ENCODE data around the gene TAF1D. TPM values are rescaled to one million over a fixed set of nuclear protein-coding genes. Genes with fewer than 3 reads are reported as not detected.

Gene TAF1D
- total RNA-seq, 2 experiments from 2014 or later = 183 to 184 TPM

DNA sequence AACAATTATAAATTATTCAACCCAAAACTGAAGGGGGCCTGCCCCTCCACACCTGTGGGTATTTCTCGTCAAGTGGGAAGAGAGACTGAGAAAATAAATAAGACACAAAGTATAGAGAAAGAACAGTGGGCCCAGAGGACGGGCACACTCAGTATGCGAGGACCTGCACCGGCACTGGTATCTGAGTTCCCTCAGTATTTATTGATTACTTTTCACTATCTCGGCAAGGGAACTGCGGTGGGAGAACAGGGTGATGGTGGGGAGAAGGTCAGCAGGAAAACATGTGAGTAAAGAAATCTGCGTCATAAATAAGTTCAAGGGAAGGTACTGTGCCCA lies 3.3 kb upstream of the TAF1D start:
- ChIA-PET CTCF (no interaction called here), POLR2A (no interaction called here)
- peaks cover 18% of the 10 kb centered on the region for H3K4me1 Mint-ChIP-seq
- no peaks in the 10 kb centered on the region for H3K27me3 Mint-ChIP-seq
- no peak for DNase-seq
- peaks cover 33% of the 10 kb centered on the region for H3K36me3 Mint-ChIP-seq (ENCODE audit: low read depth)
- no peak overlapping the region for H3K27ac Mint-ChIP-seq
- H3K9me3 Mint-ChIP-seq = no peaks in the 10 kb centered on the region
- H3K4me3 Mint-ChIP-seq = no peak overlapping the region

DNA sequence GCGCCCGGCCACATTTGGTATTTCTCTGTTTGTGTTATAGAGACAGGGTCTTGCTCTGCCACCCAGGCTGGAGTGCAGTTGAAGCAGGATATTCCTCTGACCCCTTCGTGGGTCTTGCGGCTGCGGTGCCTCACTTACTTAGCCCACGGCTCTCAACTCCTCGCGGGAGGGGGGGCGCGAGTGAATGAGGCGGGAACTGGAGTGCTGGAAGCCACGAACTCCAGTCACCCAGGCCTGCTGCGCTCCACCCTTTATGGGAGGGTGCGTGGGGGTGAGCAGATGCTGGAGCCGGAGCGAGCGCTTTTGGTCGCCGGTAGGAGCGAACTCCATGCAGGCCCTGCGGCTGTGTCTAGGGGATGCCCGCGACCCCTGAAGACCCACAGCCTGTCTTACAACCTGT lies 2.0 kb upstream of the TAF1D start:
- no peak for DNase-seq
- POLR2A ChIA-PET = interaction anchor here (9.6 kb wide), 1 partner anchor 39 kb away, joined by 325 read pairs; the partner anchor contains the start of gene MED17
- Mint-ChIP-seq H3K36me3 (ENCODE audit: low read depth) (peaks cover 46% of the 10 kb centered on the region), H3K4me1 (peaks cover 31% of the 10 kb centered on the region), H3K4me3 (peak overlapping the region; percentile 59), H3K9me3 (no peaks in the 10 kb centered on the region), H3K27ac (no peak overlapping the region), H3K27me3 (no peaks in the 10 kb centered on the region)
- CTCF ChIA-PET = no interaction called here

DNA sequence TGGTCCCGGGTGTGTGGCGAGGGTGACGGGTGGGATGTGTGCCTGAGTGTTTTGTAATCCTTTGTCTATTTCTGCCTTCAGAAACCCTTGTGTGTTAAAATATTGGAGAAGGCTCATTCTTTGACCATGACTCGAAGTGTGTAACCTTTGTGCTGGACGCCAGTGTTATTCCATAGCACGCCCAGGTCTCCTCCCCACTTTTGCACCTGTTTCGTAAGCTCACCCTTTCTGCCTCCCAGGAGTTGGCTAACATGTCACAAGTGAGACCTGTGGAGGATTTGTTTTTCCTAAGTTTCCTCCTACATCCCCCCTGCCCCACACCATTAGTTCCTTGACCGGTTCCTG lies 559 bp upstream of the TAF1D start:
- ChIA-PET POLR2A (interaction anchor here (0.6 to 9.6 kb wide), 30 partner anchors 8 to 1325 kb away, joined by 3 to 325 read pairs (median 4); partner anchors contain the start of genes ANKRD49, CEP295, FUT4 and MED17), CTCF (interaction anchor here (1.0 to 5.0 kb wide), 6 partner anchors 12 to 546 kb away, joined by 3 to 47 read pairs (median 6); partner anchors contain the start of gene MED17)
- peaks cover 54% of the 10 kb centered on the region for H3K36me3 Mint-ChIP-seq (ENCODE audit: low read depth)
- H3K4me3 Mint-ChIP-seq = peak overlapping the region; percentile 99
- H3K27me3 Mint-ChIP-seq = no peaks in the 10 kb centered on the region
- no peak for DNase-seq
- peak overlapping the region; percentile 98 for H3K27ac Mint-ChIP-seq
- H3K9me3 Mint-ChIP-seq = no peaks in the 10 kb centered on the region
- H3K4me1 Mint-ChIP-seq = peaks cover 46% of the 10 kb centered on the region

DNA sequence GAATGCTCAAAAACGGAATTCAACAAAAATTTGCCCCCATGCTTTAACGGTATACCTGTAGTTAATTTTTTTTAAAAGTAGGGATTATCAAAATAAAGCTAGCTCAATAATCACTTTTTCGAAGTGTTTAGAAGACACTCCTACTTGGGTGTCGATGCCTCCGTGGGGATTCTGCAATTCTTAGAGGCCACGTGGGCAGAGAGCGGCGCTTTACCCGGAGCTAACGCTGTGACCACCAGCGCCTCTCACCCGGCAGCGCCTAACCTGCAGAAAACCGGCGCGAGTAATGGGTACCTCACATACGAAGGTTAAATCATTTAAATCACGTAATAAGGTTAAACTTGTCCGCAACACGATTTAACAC lies 583 bp downstream of the TAF1D start:
- Mint-ChIP-seq H3K9me3 (no peaks in the 10 kb centered on the region), H3K36me3 (ENCODE audit: low read depth) (peaks cover 65% of the 10 kb centered on the region), H3K27me3 (no peaks in the 10 kb centered on the region), H3K4me3 (peak overlapping the region; percentile 99), H3K4me1 (peaks cover 56% of the 10 kb centered on the region), H3K27ac (peak overlapping the region; percentile 98)
- POLR2A ChIA-PET = interaction anchor here (0.6 to 9.6 kb wide), 30 partner anchors 10 to 1326 kb away, joined by 3 to 325 read pairs (median 5); partner anchors contain the start of genes ANKRD49, CEP295, MED17 and PANX1
- CTCF ChIA-PET = interaction anchor here (0.6 to 5.0 kb wide), 6 partner anchors 14 to 545 kb away, joined by 3 to 47 read pairs (median 7); partner anchors contain the start of gene MED17
- DNase-seq = peak; percentile 67

DNA sequence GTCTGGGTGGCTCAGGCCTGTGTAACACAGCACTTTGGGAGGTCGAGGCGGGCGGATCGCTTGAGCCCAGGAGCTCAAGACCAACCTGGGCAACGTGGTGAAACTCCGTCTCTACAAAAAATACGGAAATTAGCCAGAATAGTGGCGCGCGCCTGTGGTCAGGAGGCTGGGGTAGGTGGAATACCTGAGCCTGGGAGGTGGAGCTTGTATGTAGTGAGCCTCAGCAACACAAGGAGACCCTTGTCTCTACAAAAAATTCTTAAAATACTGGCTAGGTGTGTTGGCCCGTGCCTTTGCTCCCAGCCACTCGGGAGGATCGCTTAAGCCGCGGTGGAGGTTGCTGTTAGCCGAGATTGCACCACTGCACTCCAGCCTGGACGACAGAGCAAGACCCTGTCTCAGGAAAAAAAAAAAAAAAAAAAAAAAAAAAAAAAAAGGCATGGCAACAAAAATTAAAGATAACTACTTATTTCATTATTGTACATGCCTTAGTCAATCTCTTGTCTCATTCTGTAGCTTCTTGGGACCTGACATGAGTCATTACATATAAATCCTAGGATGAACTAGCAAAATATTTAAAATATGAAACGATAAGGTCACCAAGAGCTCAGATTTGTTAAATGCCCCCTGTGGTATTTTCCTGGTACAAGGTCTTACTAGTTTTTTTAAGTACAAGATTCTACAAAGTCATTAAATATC lies 1.1 kb downstream of the TAF1D start:
- no peaks in the 10 kb centered on the region for H3K9me3 Mint-ChIP-seq
- peaks cover 60% of the 10 kb centered on the region for H3K4me1 Mint-ChIP-seq
- peak overlapping the region; percentile 98 for H3K27ac Mint-ChIP-seq
- no peaks in the 10 kb centered on the region for H3K27me3 Mint-ChIP-seq
- DNase-seq = peak; percentile 35
- ChIA-PET CTCF (interaction anchor here (0.7 to 5.0 kb wide), 6 partner anchors 14 to 1095 kb away, joined by 3 to 47 read pairs (median 7); partner anchors contain the start of gene MED17), POLR2A (interaction anchor here (0.5 to 9.6 kb wide), 23 partner anchors 9 to 1327 kb away, joined by 3 to 325 read pairs (median 9); partner anchors contain the start of genes CEP295, MED17, PANX1 and SLC36A4)
- peak overlapping the region; percentile 99 for H3K4me3 Mint-ChIP-seq
- peaks cover 70% of the 10 kb centered on the region for H3K36me3 Mint-ChIP-seq (ENCODE audit: low read depth)

DNA sequence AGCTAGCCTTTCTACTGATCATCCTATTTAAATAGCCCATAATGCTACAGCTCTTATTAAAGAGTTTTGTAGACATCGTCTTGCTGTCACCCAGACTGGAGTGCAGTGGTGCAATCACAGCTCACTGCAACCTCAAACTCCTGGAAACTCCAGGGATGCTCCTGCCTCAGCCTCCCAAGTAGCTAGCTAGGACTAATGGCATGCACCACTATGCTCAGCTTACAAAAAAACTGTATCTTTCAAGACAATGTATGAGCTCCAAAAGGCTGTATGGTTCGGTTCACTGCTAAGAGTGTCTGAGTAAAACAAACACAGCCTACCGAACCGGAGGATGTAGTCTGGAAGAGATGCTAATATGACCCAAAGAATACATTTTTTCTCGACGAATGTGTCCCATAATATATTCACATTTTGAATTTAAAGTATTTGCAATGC lies 2.6 kb downstream of the TAF1D start:
- ChIA-PET CTCF (interaction anchor here (0.7 to 5.0 kb wide), 3 partner anchors 44 to 767 kb away, joined by 3 to 47 read pairs (median 3); partner anchors contain the start of gene MED17), POLR2A (interaction anchor here (0.6 to 9.6 kb wide), 14 partner anchors 8 to 1505 kb away, joined by 3 to 325 read pairs (median 4); partner anchors contain the start of genes CEP295 and MED17)
- Mint-ChIP-seq H3K9me3 (no peaks in the 10 kb centered on the region), H3K4me3 (peak overlapping the region; percentile 99), H3K36me3 (ENCODE audit: low read depth) (peaks cover 82% of the 10 kb centered on the region), H3K27ac (peak overlapping the region; percentile 98), H3K4me1 (peaks cover 69% of the 10 kb centered on the region), H3K27me3 (no peaks in the 10 kb centered on the region)
- no peak for DNase-seq

DNA sequence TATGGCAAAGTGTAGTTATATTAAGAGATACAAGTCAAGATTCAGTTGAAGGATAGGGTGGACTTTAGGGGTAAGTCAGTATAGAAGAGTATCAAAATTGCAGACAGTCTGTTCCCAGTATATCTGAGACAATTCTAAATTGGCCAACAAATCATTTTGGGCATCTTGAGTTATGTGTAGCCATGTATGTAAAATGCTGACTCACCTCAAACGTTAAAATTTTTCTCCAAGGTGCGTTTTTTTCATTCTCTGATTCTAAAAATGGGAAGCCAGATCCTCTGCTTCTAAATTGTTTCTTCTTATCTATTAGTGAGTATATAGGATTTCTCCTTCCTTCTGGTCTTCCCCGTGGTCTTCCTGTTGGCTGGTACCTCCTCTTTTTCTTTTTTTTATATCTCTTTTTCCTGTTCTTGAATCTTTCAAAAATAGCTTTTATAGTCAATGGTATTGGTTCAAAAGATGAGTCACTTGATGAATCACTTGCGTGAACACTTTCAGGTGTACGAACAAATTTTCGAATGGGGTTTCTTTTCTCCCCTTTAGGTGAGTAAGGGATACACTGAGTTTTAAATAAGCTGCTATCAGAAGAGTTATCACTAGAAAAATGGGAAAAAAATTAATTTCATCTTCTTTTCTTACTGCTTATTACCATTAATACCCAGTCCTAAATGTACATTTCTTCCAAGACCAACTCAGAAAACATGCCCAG lies 3.2 kb downstream of the TAF1D start:
- ChIA-PET POLR2A (interaction anchor here (0.7 to 9.6 kb wide), 11 partner anchors 7 to 76 kb away, joined by 3 to 325 read pairs (median 5); partner anchors contain the start of genes CEP295 and MED17), CTCF (interaction anchor here (0.7 to 5.0 kb wide), 3 partner anchors 45 to 767 kb away, joined by 3 to 47 read pairs (median 3); partner anchors contain the start of gene MED17)
- DNase-seq = no peak
- Mint-ChIP-seq H3K4me3 (peak overlapping the region; percentile 99), H3K4me1 (peaks cover 73% of the 10 kb centered on the region), H3K9me3 (no peaks in the 10 kb centered on the region), H3K36me3 (ENCODE audit: low read depth) (peaks cover 88% of the 10 kb centered on the region), H3K27me3 (no peaks in the 10 kb centered on the region), H3K27ac (peak overlapping the region; percentile 98)

DNA sequence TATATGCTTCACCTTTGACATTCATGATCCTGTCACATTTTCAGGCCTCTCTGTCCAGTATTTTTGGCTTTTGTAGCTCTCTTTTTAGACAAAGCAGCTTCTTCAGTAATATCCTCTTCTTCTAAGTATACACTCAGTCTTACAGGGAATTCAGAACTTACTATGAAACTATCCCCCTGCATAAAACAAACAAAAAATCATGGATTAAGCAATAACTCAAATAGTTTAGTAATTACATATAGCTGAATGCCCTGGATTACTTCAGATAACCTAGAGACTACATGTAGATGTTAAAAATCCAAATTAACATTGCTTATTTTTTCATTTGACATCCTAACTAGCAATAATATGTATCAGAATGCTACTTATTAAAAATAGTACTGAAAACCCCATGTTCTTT lies 5.2 kb downstream of the TAF1D start:
- Mint-ChIP-seq H3K27ac (peak overlapping the region; percentile 17), H3K4me3 (no peak overlapping the region), H3K36me3 (ENCODE audit: low read depth) (peaks cover 94% of the 10 kb centered on the region), H3K27me3 (no peaks in the 10 kb centered on the region), H3K9me3 (no peaks in the 10 kb centered on the region), H3K4me1 (peaks cover 81% of the 10 kb centered on the region)
- ChIA-PET POLR2A (interaction anchor here (0.8 to 9.6 kb wide), 6 partner anchors 9 to 59 kb away, joined by 3 to 325 read pairs (median 4); partner anchors contain the start of gene MED17), CTCF (no interaction called here)
- no peak for DNase-seq

DNA sequence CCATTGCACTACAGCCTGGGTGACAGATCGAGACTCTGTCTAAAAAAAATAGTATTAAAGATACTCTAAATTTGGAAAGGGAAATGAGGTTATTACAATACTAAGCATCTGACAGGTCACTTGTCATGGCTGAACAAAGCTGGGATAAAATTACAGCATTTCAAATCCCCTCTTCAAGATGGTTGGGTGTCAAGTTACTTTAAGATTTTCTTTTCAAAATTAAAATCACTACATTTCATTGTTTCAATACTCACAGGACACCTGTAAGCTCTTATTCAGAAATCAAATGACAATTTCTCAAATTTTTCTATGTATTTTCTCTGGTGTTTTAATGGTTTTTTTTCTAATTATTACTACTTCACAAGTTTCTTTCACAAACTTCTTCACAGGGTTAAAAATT lies 5.7 kb downstream of the TAF1D start:
- H3K27ac Mint-ChIP-seq = peak overlapping the region; percentile 17
- no peak for DNase-seq
- no peaks in the 10 kb centered on the region for H3K9me3 Mint-ChIP-seq
- no peaks in the 10 kb centered on the region for H3K27me3 Mint-ChIP-seq
- POLR2A ChIA-PET = interaction anchor here (0.8 to 9.6 kb wide), 6 partner anchors 9 to 58 kb away, joined by 3 to 325 read pairs (median 4); partner anchors contain the start of gene MED17
- H3K4me3 Mint-ChIP-seq = no peak overlapping the region
- H3K36me3 Mint-ChIP-seq (ENCODE audit: low read depth) = peaks cover 89% of the 10 kb centered on the region
- CTCF ChIA-PET = no interaction called here
- peaks cover 81% of the 10 kb centered on the region for H3K4me1 Mint-ChIP-seq

DNA sequence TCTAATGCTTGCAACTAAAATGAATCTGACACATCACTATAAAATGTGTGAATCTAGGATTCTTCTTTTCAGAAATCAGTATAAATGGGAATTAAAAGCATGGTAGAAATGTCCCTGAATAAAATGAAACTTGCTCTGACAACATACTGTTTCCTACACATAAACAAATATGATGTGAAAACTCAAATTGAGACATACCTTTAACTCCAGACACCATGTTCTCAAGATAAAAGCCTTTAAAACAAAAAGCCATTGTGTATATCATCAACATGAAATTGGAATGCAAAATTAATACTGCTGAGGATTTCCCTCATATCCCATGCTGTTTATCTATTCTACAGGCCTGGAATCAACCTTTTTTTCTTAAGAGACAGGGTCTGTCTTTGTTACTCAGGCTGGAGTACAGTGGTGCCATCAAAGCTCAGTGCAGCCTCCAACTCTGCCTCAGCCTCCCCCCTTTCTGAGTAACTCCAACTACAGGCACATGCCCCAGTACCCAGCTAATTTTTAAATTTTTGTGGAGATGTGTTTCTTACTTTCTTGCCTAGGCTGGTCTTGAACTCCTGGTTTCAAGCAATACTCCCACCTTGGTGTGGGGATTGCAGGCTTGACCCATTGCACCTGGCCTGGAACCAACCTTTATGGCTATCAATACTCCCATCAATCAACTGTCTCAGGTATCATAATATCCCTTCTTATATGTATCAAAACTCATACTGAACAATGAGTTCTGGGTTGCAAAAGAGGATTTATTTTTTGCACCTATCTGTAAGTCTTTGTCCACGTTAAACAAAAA lies 6.7 kb downstream of the TAF1D start:
- Mint-ChIP-seq H3K27me3 (no peaks in the 10 kb centered on the region), H3K4me3 (peak overlapping the region; percentile 9), H3K27ac (peak overlapping the region; percentile 51), H3K36me3 (ENCODE audit: low read depth) (peaks cover 91% of the 10 kb centered on the region), H3K9me3 (no peaks in the 10 kb centered on the region), H3K4me1 (peaks cover 79% of the 10 kb centered on the region)
- no peak for DNase-seq
- POLR2A ChIA-PET = interaction anchor here (9.6 kb wide), 1 partner anchor 48 kb away, joined by 325 read pairs; the partner anchor contains the start of gene MED17
- CTCF ChIA-PET = no interaction called here

DNA sequence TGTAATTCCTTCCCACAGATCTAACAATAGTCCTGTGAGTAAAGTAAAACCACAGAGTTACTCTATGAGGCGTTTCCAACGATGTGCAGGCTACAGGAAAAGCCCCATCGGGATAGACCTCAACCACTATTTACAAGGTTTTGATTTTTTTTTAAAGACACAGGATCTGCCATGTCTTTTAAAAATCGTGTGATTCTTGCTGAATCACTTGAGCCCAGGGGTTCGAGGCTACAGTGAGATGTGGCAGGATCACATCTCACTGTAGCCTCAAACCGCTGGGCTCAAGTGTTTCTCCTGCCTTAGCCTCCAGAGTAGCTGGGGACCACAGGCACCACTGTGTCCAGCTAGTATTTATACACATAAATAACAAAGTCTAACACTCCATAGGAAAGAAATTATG lies 7.8 kb downstream of the TAF1D start:
- DNase-seq = no peak
- ChIA-PET CTCF (no interaction called here), POLR2A (interaction anchor here (0.9 to 5.3 kb wide), 3 partner anchors 7 to 12 kb away, joined by 3 to 74 read pairs (median 3); partner anchors contain the start of genes C11orf54 and TAF1D)
- peaks cover 69% of the 10 kb centered on the region for H3K4me1 Mint-ChIP-seq
- peak overlapping the region; percentile 7 for H3K4me3 Mint-ChIP-seq
- peak overlapping the region; percentile 77 for H3K27ac Mint-ChIP-seq
- H3K36me3 Mint-ChIP-seq (ENCODE audit: low read depth) = peaks cover 91% of the 10 kb centered on the region
- H3K9me3 Mint-ChIP-seq = no peaks in the 10 kb centered on the region
- H3K27me3 Mint-ChIP-seq = no peaks in the 10 kb centered on the region

DNA sequence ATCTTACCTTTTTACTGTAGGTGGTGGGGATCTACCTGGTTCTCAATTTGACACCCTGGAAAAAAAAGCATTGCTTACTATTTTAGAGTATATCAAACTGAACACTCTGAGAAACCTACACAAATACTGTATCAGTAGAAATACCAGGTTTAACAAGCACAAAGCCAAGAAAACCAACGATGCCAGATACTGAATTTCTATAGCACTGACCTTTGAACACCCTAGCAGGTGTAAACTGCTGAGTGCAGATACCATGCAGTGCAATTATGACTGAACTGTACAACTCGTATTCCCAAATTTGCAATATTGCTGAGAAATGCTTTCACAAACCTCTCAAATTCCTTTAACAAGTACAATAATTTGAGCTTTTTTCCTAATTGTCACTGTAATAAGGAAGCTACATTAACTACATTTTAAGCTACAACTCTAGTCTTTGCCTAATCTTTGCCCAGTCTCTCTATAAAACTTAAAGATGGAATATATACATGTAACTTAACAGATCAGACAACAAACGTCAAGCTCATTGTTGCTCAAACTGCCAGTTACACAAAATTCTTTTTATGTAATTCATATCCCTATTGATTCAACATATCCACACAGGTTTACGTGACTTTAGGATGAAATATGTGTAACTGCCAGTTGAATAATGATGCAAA lies 8.9 kb downstream of the TAF1D start:
- CTCF ChIA-PET = no interaction called here
- H3K4me1 Mint-ChIP-seq = peaks cover 63% of the 10 kb centered on the region
- no peak for DNase-seq
- H3K36me3 Mint-ChIP-seq (ENCODE audit: low read depth) = peaks cover 89% of the 10 kb centered on the region
- H3K9me3 Mint-ChIP-seq = no peaks in the 10 kb centered on the region
- no peak overlapping the region for H3K4me3 Mint-ChIP-seq
- H3K27ac Mint-ChIP-seq = peak overlapping the region; percentile 52
- POLR2A ChIA-PET = interaction anchor here (1.2 to 5.3 kb wide), 4 partner anchors 8 to 52 kb away, joined by 3 to 74 read pairs (median 6); partner anchors contain the start of genes C11orf54, MED17 and TAF1D
- no peaks in the 10 kb centered on the region for H3K27me3 Mint-ChIP-seq
